ENCODE measurements around the gene MEX3A. TPM values are rescaled to one million over a fixed set of nuclear protein-coding genes. Genes with fewer than 3 reads are reported as not detected.

Gene MEX3A, protein sequence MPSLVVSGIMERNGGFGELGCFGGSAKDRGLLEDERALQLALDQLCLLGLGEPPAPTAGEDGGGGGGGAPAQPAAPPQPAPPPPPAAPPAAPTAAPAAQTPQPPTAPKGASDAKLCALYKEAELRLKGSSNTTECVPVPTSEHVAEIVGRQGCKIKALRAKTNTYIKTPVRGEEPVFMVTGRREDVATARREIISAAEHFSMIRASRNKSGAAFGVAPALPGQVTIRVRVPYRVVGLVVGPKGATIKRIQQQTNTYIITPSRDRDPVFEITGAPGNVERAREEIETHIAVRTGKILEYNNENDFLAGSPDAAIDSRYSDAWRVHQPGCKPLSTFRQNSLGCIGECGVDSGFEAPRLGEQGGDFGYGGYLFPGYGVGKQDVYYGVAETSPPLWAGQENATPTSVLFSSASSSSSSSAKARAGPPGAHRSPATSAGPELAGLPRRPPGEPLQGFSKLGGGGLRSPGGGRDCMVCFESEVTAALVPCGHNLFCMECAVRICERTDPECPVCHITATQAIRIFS
- total RNA-seq, result 0.40 and 0.50 TPM in 2 replicates

DNA sequence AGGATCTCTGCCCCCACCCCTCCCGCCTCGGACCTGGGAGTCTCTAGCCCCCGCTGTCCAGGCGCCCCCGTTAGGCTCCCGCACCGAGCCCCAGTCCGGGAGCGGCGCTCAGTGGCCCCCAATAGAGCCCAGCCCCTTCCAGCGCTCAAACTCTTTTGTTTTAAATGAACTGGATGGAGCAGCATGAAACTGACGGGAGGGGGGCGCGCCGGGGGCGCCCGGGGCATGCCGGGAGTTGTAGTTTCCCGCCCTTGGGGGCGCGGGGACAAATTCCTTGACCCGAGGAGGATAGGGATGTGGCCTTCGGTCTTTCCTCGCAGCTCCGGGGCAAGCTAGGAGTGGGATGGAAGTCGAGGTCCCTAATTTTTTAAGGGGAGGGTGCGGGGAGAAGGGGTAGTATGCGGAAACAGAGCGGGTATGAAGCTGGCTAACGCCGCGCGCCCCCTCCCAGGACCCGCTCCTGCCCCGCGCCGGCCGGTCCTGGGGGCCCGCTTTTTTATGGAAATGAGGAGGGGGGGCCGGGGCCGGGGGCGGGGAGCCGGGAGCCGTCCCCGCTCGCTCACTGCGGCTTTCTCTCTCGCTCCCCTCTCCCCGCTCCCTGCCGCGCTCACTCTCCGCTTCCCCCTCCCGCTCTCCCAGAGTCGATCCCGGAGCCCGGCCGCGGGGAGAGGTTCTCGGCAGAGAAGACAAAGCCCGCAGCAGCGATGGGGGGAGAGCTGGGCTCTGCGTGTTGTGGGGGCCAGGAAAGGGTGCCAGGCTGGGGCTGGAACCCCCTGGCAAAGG is at the start of gene MEX3A:
Gene MEX3A, minus strand, starts transcription at position 157 of the 783 bp plus-strand sequence. CDS start 467 bp downstream, outside the sequence.

DNA sequence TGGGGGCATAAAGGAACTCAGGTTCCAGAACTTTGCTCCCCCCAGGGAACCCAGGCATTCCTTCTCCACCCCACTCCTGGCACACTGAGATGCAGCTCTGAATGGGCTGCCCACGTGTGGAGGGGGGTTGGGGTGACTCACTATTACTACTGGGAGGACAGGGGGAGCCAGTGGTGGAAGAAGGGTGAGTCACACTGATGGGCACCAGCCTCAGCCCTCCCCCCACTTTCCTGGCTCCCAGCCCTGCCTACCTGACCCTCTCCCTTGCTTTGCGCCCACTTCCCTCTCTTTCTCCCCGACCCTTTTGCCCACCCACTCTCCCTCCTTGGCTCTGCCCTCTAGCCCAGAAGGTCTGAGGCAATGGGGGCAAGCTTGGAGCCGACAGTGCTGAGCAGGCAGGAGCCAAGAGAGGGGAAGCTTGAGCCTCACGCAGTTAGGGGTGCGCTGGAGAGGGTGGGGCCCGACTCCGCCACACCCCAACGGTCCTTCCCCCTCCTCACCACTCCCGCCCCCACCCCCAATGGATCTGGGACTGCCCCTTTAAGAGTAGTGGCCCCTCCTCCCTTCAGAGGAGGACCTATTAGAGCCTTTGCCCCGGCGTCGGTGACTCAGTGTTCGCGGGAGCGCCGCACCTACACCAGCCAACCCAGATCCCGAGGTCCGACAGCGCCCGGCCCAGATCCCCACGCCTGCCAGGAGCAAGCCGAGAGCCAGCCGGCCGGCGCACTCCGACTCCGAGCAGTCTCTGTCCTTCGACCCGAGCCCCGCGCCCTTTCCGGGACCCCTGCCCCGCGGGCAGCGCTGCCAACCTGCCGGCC is 32.0 kb upstream of the MEX3A start, which contains the start of gene LMNA:
Gene LMNA, plus strand, starts transcription at position 611 of the 818 bp plus-strand sequence. CDS start 208 bp downstream, outside the sequence.

DNA sequence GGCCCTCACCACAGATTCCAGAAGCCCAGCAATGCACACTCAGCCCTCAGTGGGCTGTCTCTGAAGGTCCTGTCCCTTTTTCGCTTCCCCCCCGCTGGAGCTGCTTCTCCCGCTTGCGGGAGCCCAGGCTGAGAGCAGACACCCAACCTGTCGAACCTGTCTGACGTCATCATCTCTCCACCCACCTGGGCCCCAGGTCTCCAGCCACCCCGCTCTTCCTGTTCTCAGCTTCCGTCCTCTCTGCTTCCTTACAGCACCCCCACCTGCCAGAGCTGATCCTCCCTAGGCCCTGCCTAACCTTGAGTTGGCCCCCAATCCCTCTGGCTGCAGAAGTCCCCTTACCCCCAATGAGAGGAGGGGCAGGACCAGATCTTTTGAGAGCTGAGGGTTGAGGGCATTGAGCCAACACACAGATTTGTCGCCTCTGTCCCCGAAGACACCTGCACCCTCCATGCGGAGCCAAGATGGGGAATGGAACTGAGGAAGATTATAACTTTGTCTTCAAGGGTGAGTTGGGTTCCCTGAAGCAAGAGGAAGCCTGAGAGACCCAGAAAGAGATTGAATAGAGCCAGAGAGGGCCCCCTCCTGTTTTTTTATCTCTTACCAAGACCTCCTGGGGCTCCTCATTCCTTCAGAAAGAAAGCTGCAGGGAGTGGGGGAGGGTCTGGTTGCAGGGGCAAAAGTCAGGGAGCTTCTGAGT is 21.2 kb downstream of the MEX3A start, which contains the start of gene RAB25:
Gene RAB25, plus strand, starts transcription at position 224 of the 700 bp plus-strand sequence. Its CDS starts 241 bp downstream, at position 465.

DNA sequence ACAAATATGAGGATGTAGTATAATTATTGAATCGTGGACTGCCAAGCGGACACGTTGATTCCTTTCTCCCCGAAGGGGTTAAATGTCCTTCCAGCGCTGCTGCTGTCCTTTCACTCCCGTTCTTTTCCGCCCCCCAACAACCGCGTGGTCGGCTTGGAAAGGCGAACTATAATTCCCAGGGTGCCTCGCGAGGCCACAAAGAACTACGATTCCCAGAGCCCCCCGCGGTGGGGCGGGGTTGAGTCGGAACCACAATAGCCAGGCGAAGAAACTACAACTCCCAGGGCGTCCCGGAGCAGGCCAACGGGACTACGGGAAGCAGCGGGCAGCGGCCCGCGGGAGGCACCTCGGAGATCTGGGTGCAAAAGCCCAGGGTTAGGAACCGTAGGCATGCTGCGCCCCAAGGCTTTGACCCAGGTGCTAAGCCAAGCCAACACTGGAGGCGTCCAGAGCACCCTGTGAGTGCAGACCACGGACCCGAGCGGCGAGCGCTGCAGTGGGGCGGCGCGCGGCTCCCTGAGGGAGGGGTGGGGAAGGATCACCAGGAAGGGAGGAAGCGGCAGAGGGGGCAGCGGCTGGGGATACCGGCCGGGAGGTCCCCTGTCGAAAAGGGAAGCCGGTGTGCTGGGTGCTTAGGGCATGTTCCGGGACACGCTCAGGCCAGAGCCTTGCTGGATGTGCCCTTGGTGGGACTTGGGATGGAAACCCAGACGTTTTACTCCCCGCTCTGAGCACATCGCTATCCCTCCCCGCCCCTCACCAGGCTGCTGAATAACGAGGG is 27.6 kb downstream of the MEX3A start, which contains the start of gene LAMTOR2:
Gene LAMTOR2, plus strand, starts transcription at position 283 of the 781 bp plus-strand sequence. Its CDS starts 108 bp downstream, at position 391.

DNA sequence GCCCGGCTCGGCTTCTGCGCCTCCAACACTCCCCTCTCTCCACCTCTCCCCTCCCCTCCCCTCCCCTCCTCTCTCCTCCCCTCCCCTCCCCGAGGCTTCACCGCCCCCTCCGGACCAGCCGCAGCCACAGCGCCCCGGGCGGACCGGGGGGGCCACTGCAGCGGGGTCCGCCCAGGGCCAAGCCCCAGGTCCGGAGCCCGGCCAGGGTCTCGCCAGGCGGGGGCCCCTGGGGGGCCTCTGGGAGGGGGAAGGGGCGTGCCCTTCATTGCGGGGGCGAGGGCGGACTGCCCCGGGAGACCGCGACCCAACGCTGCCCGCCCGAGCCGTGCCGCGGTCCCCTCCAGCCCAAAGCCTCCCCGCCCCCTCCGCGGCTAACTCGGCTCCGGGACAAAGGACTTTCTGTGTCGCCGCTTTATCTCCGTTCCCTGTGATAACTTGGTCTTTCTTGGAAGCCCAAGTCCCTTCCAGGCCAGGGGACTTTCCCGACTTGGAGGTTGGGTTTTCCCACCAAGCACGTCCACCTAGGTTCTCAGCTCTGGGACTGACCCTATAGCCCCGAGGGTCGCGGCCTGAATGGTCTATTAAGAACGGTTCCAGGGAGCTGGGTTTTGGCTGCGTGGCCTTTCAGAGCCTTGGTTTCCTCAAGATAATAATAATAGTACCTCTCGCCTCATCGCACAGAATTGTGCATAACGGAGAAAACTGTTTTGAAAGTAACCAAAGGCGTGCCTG is 28.3 kb downstream of the MEX3A start, which contains the start of gene UBQLN4:
Gene UBQLN4, minus strand, starts transcription at position 31 of the 732 bp plus-strand sequence. CDS start 97 bp downstream, outside the sequence.

Other genes starting within 250 kb of the MEX3A start
- 28.7 and 34.8 TPM in 2 replicates for gene GON4L, start 225.3 kb downstream of the MEX3A start, total RNA-seq
- 80.1 and 93.3 TPM in 2 replicates for gene SYT11, start 222.9 kb downstream of the MEX3A start, total RNA-seq
- gene RIT1, start 171.1 kb downstream of the MEX3A start, total RNA-seq, result 46.0 and 61.7 TPM in 2 replicates
- 24.0 and 27.4 TPM in 2 replicates for gene KHDC4, start 148.1 kb downstream of the MEX3A start, total RNA-seq
- gene RXFP4, start 140.8 kb downstream of the MEX3A start, total RNA-seq, result 0.12 TPM in 1 of 2 replicates, not detected in the other
- gene ARHGEF2, start 103.9 kb downstream of the MEX3A start, total RNA-seq, result 63.7 and 69.6 TPM in 2 replicates
- 356 and 368 TPM in 2 replicates for gene SSR2, start 61.5 kb downstream of the MEX3A start, total RNA-seq
- gene UBQLN4, start 28.7 kb downstream of the MEX3A start, total RNA-seq, result 9.8 and 11.6 TPM in 2 replicates
- 50.4 and 57.7 TPM in 2 replicates for gene LAMTOR2, start 27.7 kb downstream of the MEX3A start, total RNA-seq
- gene RAB25, start 21.3 kb downstream of the MEX3A start, total RNA-seq, result not detected in 2 replicates
- 2,412 and 2,559 TPM in 2 replicates for gene LMNA, start 32.2 kb upstream of the MEX3A start, total RNA-seq
- gene SEMA4A, start 71.1 kb upstream of the MEX3A start, total RNA-seq, result 3.0 and 6.8 TPM in 2 replicates
- 9.2 and 10.1 TPM in 2 replicates for gene SLC25A44, start 111.6 kb upstream of the MEX3A start, total RNA-seq
- 28.5 and 29.5 TPM in 2 replicates for gene PMF1, start 130.5 kb upstream of the MEX3A start, total RNA-seq
- 0.13 TPM in 1 of 2 replicates, not detected in the other for gene BGLAP, start 159.7 kb upstream of the MEX3A start, total RNA-seq
- 0.26 and 0.44 TPM in 2 replicates for gene PAQR6, start 165.6 kb upstream of the MEX3A start, total RNA-seq
- gene SMG5, start 200.4 kb upstream of the MEX3A start, total RNA-seq, result 31.1 and 35.0 TPM in 2 replicates
- gene TMEM79, start 201.9 kb upstream of the MEX3A start, total RNA-seq, result 1.1 and 1.6 TPM in 2 replicates
- gene GLMP, start 213.2 kb upstream of the MEX3A start, total RNA-seq, result 67.9 and 83.3 TPM in 2 replicates
- gene VHLL, start 216.8 kb upstream of the MEX3A start, total RNA-seq, result 0.26 TPM in 1 of 2 replicates, not detected in the other

Measured in aortic smooth muscle cell (primary cell).